ENCODE measurements around the gene SPINK4.
A peak's percentile ranks its signal among the peaks of the same experiment; 100 is the strongest.

SPINK4 gene

DNA sequence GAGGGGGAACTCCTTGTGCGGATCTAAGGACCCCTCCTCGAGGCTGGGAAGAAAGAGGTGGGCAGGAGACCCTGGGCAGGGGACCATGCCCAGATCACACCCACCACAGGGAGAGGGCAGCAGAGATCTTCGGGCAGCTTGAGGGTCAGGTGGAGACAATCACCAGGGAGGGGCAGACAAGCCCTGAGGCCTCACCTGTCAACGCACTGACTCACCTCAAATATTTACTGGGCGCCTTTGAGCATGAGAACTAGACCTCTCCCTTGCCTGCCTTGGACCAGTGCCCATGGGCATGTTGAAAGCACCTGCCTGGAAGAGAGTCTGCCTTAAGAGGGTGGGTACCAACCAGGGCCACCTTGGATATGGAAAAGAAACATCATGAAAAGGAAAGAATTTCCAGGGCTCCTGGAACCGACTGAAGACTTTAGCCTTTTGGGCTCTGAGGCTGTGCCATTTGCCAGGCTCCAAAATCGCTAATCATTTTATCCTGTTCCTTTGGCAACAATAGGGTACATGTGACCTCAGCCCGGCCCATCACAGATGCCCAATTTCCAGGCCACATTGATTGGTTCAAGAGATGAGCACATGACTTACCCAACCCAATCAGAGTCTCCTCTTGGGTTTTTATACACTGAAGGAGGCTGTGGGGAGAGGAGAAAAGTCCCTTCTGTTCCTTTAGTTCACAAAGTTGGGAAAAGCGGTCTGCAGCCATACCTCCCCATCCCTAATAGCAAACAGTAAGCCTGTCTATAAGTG lies 10.4 kb upstream of the SPINK4 start:
- DNase-seq (ENCODE audit: low read depth) = no peak

DNA sequence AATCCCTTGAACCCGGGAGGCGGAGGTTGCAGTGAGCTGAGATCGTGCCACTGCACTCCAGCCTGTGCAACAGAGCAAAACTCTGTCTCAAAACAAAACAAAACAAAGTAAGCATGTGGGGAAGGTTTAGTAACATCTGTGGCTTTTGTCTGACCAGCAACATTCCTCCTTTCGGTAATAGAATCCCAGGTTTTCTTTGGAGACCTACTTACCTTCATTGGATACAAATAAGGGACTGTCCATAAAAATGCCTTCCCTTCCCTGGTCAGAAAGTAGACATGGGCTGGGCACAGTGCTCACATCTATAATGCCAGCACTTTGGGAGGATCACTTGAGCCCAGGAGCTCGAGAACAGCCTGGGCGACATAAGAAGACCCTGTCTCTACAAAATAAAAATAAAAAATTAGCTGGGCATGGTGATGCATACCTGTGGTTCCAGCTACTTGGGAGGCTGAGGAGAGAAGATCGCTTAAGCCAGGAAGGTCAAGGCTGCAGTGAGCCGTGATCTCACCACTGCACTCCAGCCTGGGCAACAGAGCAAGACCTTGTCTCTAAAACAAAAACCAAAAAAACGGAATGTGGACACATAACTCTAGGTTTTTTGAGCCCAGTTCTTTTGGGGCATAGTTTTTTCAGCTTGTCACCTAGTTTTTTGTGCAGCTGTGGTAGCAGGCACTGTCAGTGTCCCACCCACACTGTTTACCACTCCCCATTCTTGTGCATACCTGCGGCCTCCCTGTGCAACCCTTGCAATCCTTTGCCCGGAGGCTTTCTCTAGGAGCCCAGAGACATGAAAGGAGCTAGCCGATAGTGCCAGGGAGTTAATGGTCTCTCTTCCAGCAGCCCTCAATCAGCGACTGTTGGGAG lies 9.0 kb upstream of the SPINK4 start:
- DNase-seq (ENCODE audit: low read depth) = no peak

DNA sequence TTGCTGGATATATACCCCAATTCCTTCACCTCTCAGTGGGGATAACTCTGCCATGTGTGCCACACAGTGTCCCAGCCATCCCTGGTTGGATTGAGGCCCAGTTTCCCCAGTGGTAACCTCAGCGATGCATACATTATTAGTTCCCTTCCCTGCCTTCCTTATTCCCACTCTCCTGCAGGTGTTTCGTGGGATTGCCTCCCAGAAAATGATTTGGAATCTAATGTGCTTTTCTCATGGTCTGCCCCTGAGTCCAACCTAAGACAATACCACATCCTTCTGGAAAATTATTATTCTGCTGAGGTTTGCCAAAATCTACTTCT lies 8.4 kb upstream of the SPINK4 start:
- no peak for DNase-seq (ENCODE audit: low read depth)

- no peak for DNase-seq (ENCODE audit: low read depth)
These were observed 7.2 kb upstream of the SPINK4 start for GRCh38 chr9:33232815-33233214.

- peak; percentile 80 for DNase-seq (ENCODE audit: low read depth)
These were observed 6.2 kb upstream of the SPINK4 start for GRCh38 chr9:33233626-33234342.

- no peak for DNase-seq (ENCODE audit: low read depth)
These were observed 5.2 kb upstream of the SPINK4 start for GRCh38 chr9:33234511-33235467.

DNA sequence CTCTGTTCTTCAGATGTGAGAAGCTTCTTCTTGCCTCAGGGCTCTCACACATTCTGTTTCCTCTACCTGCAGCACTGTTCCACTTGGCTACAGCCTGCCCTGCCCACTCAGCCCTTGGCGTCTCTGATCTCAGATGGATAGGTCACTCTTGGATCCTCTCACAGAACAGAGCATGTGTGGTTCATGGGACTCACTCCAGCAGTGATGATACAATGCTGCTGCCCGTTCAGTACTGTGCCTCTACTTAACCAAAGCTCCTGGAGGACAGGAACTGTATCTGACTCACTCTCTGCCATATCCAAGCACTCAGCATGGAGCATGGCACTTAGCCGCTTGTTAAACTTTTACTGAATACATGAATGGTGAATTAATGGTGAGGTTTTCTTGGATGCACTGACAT lies 3.4 kb upstream of the SPINK4 start:
- no peak for DNase-seq (ENCODE audit: low read depth)

DNA sequence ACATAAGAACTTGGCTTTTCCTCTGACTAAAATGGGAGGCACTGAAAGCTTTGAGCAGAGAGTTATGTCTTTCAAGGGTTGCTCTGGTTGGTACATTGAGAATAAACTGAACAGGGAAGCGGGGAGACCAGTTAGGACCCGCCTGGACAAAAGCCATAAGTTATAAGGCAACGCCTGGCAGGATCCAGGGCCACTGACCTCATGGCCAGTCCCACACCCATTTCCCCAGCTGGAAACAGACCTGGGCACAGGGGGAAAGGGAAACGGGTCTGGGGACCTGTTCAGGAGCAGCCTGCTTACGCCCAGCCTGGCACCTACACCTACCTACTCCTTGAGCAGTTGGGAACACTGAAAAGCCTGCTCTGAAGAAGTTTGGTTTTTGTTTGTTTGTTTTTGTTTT lies 1.3 kb downstream of the SPINK4 start:
- DNase-seq (ENCODE audit: low read depth) = no peak

DNA sequence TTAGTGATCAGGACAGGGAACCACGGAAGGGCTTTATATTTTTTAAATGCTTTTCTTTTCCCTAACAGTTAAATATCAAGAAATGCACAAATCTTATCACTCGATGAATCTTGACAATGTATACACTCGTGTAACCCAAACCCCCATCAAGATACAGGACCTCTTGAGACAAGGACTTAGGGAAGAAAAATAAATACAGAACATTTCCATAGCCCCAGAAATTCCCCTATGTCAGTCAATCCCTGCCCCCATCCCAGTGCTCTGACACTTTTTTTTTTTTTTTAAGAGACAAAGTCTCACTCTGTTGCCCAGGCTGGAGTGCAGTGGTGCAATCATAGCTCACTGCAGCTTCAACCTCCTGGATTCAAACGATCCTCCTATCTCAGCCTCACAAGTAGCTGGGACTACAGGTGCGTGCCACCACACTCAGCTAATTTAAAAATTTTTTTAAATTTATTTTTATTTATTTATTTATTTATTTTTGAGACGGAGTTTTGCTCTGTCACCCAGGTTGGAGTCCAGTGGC lies 2.7 kb downstream of the SPINK4 start:
- DNase-seq (ENCODE audit: low read depth) = no peak

- no peak for DNase-seq (ENCODE audit: low read depth)
These were observed 4.3 kb downstream of the SPINK4 start for GRCh38 chr9:33244137-33244784.

DNA sequence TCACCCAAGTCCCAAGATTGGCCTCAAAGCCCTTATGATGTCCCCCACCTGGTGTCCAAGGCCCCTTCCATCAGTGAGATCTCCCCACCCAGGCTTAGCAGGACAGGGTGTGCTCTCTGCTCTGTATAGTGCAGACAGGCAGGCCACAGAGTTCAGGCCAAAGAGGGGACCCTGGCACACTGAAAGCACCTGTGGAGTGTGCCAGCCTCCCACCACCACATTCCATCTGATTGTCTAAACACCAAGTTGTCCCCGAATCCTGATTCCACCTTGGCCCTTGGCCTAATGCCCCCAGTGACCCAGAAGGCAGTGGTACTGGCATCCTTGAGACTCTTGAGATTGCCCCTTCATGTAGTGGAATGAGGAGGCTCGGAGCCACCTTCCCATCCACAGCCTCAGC lies 5.4 kb downstream of the SPINK4 start:
- DNase-seq (ENCODE audit: low read depth) = no peak

GRCh38 chr9:33246269-33246860 lies 6.4 kb downstream of the SPINK4 start:
- DNase-seq (ENCODE audit: low read depth) = no peak

- no peak for DNase-seq (ENCODE audit: low read depth)
These were observed 8.6 kb downstream of the SPINK4 start for GRCh38 chr9:33248606-33249005.

- DNase-seq (ENCODE audit: low read depth) = no peak
These were observed 9.2 kb downstream of the SPINK4 start for GRCh38 chr9:33249087-33249658.

- DNase-seq (ENCODE audit: low read depth) = no peak
These were observed 10.0 kb downstream of the SPINK4 start for GRCh38 chr9:33249983-33250382.

- DNase-seq (ENCODE audit: low read depth) = peak; percentile 72
These were observed 10.6 kb downstream of the SPINK4 start for GRCh38 chr9:33250458-33250995.

- DNase-seq (ENCODE audit: low read depth) = no peak
These were observed 14.2 kb downstream of the SPINK4 start for GRCh38 chr9:33254211-33254610.

DNA sequence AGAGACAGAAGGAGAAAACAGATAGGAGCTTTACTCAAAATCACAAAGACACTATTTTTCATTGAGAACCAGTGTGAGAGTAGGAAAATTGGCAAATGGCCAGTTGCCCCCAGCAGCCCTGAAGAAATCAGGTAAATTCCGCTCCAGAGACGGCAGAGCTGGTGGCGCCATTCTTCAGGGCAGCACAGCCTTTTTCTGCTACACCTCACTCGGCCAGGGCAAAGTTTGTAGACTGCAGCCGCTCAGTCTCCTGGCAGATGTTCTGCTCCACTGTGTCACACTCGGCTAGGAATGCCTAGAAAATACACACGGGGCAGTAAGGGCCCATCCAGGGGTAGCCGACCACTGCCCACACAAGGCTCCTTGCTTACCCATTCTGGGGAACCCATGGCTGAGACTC lies 15.0 kb downstream of the SPINK4 start:
- DNase-seq (ENCODE audit: low read depth) = no peak

- no peak for DNase-seq (ENCODE audit: low read depth)
These were observed 15.5 kb downstream of the SPINK4 start for GRCh38 chr9:33255471-33255870.

- DNase-seq (ENCODE audit: low read depth) = no peak
These were observed 16.3 kb downstream of the SPINK4 start for GRCh38 chr9:33256236-33256635.
